SU-DHL-6 (cell line): ENCODE results near the gene CTSV.
"Not testable (repeated sequence)": the region's sequence is repeated elsewhere in the genome, so short reads cannot be mapped to it uniquely, and the experiment has no call there.

Source experiments
- H2AFZ ChIP-seq: fragments of 200-600 bp; sonication (generic); 2 replicates; pipeline ENCODE4 v1.6.1; 2014; ENCODE audit warnings: low read depth, mild to moderate bottlenecking, moderate library complexity, mixed read lengths, antibody characterized with exemption, low read length; ENCODE audit not compliant: severe bottlenecking
- H3F3A ChIP-seq: fragments of 200-600 bp; shearing (Covaris generic); 2 replicates; pipeline ENCODE4 v1.6.0; 2016; ENCODE audit warnings: antibody characterized with exemption, mild to moderate bottlenecking; ENCODE audit not compliant: insufficient read depth
- H3K27ac ChIP-seq: fragments of 200-600 bp; sonication (generic); 2 replicates; pipeline ENCODE4 v1.5.1; 2016; ENCODE audit warnings: low read depth, mild to moderate bottlenecking, low read length, moderate library complexity, mixed read lengths
- H3K27me3 ChIP-seq: fragments of 200-600 bp; sonication (generic), shearing (Covaris generic); 2 replicates; pipeline ENCODE4 v1.6.0; 2014; ENCODE audit warnings: mild to moderate bottlenecking, low read length
- H3K36me3 ChIP-seq: fragments of 200-600 bp; sonication (generic); 2 replicates; pipeline ENCODE4 v1.6.1; 2014; ENCODE audit warnings: mild to moderate bottlenecking, low read length, mixed read lengths
- H3K4me2 ChIP-seq: fragments of 300-600, 200-600 bp; shearing (Covaris generic), sonication (generic); 2 replicates; pipeline ENCODE4 v1.6.0; 2014; ENCODE audit warnings: low read length, low read depth, mild to moderate bottlenecking; ENCODE audit not compliant: poor library complexity, severe bottlenecking
- H3K4me3 ChIP-seq: fragments of 200-600 bp; sonication (generic); 2 replicates; pipeline ENCODE4 v1.5.1; 2014; ENCODE audit warnings: antibody characterized with exemption, low read length, mild to moderate bottlenecking, mixed read lengths; ENCODE audit not compliant: insufficient read depth, poor library complexity, severe bottlenecking
- H3K79me2 ChIP-seq: fragments of 200-600 bp; sonication (generic); 2 replicates; pipeline ENCODE4 v1.6.1; 2014; ENCODE audit warnings: mild to moderate bottlenecking, low read length, moderate library complexity; ENCODE audit not compliant: insufficient read depth
- H3K9ac ChIP-seq: fragments of 200-600 bp; sonication (generic); 2 replicates; pipeline ENCODE4 v1.7.0; 2014; ENCODE audit warnings: mild to moderate bottlenecking, low read length
- H3K9me2 ChIP-seq: fragments of 200-600 bp; sonication (generic); replicated peaks from 2 replicates; pipeline ENCODE4 v1.6.1; 2014; ENCODE audit warnings: low read length; ENCODE audit not compliant: insufficient read depth
- H3K9me3 ChIP-seq: fragments of 200-600 bp; sonication (generic); 2 replicates; pipeline ENCODE4 v1.6.1; 2014; ENCODE audit warnings: low read length, mixed read lengths; ENCODE audit not compliant: insufficient read depth
- H4K20me1 ChIP-seq: fragments of 200-600 bp; sonication (generic); 2 replicates; pipeline ENCODE4 v1.6.1; 2014; ENCODE audit warnings: low read depth, mild to moderate bottlenecking, antibody characterized with exemption, low read length, moderate library complexity, mixed read lengths

The CTSV gene

GRCh38 chr9:96999733-97000132, 39.2 kb downstream of the CTSV start:
- not testable (repeated sequence) for H3K27me3 ChIP-seq, H3K4me3 ChIP-seq, H2AFZ ChIP-seq, H3K9me2 ChIP-seq, H3K9me3 ChIP-seq, H3K9ac ChIP-seq, H3K27ac ChIP-seq, H3F3A ChIP-seq, H3K36me3 ChIP-seq, H4K20me1 ChIP-seq, H3K4me2 ChIP-seq
- peaks cover 82% of the 10 kb centered on the region for H3K79me2 ChIP-seq

GRCh38 chr9:96997009-96997701, 41.8 kb downstream of the CTSV start:
- H3F3A ChIP-seq, H3K9me3 ChIP-seq, H3K4me2 ChIP-seq, H2AFZ ChIP-seq, H3K27ac ChIP-seq, H3K4me3 ChIP-seq, H3K27me3 ChIP-seq, H3K9me2 ChIP-seq, H3K9ac ChIP-seq, H3K36me3 ChIP-seq, H4K20me1 ChIP-seq: not testable (repeated sequence)
- H3K79me2 ChIP-seq: peaks cover 69% of the 10 kb centered on the region

- H3K79me2 ChIP-seq: peaks cover 68% of the 10 kb centered on the region
- H3K4me2 ChIP-seq, H3K36me3 ChIP-seq, H3K9ac ChIP-seq, H3K27ac ChIP-seq, H3F3A ChIP-seq, H3K4me3 ChIP-seq, H3K9me3 ChIP-seq, H3K9me2 ChIP-seq, H2AFZ ChIP-seq, H4K20me1 ChIP-seq, H3K27me3 ChIP-seq: not testable (repeated sequence)
These were observed 44.4 kb downstream of the CTSV start for GRCh38 chr9:96994531-96995016.

GRCh38 chr9:96992303-96992702, 46.6 kb downstream of the CTSV start:
- H3K9ac ChIP-seq, H3K27me3 ChIP-seq, H4K20me1 ChIP-seq, H3K4me3 ChIP-seq, H3K4me2 ChIP-seq, H3K9me3 ChIP-seq, H3K27ac ChIP-seq, H3K9me2 ChIP-seq, H3F3A ChIP-seq, H2AFZ ChIP-seq, H3K36me3 ChIP-seq: not testable (repeated sequence)
- peaks cover 58% of the 10 kb centered on the region for H3K79me2 ChIP-seq

- H3K9me3 ChIP-seq, H3K4me3 ChIP-seq, H2AFZ ChIP-seq, H3K9me2 ChIP-seq, H3K9ac ChIP-seq, H3K4me2 ChIP-seq, H3F3A ChIP-seq, H3K27ac ChIP-seq, H4K20me1 ChIP-seq, H3K36me3 ChIP-seq, H3K27me3 ChIP-seq: not testable (repeated sequence)
- H3K79me2 ChIP-seq: peaks cover 58% of the 10 kb centered on the region
These were observed 49.1 kb downstream of the CTSV start for GRCh38 chr9:96989747-96990318.

GRCh38 chr9:96984887-96985286, 54.1 kb downstream of the CTSV start:
- not testable (repeated sequence) for H3K4me2 ChIP-seq, H3K9me3 ChIP-seq, H3K9me2 ChIP-seq, H2AFZ ChIP-seq, H3K4me3 ChIP-seq, H3K36me3 ChIP-seq, H4K20me1 ChIP-seq, H3K27me3 ChIP-seq, H3K27ac ChIP-seq, H3F3A ChIP-seq, H3K9ac ChIP-seq
- H3K79me2 ChIP-seq: peaks cover 63% of the 10 kb centered on the region

GRCh38 chr9:96984139-96984538, 54.8 kb downstream of the CTSV start:
- not testable (repeated sequence) for H3K27me3 ChIP-seq, H3K4me2 ChIP-seq, H3F3A ChIP-seq, H2AFZ ChIP-seq, H3K36me3 ChIP-seq, H4K20me1 ChIP-seq, H3K4me3 ChIP-seq, H3K9ac ChIP-seq, H3K9me3 ChIP-seq, H3K9me2 ChIP-seq, H3K27ac ChIP-seq
- H3K79me2 ChIP-seq: peaks cover 63% of the 10 kb centered on the region

GRCh38 chr9:96983496-96984122, 55.3 kb downstream of the CTSV start:
- H3K9me3 ChIP-seq, H3K9me2 ChIP-seq, H2AFZ ChIP-seq, H3K4me2 ChIP-seq, H3K9ac ChIP-seq, H3K36me3 ChIP-seq, H3K27me3 ChIP-seq, H3K4me3 ChIP-seq, H4K20me1 ChIP-seq, H3K27ac ChIP-seq, H3F3A ChIP-seq: not testable (repeated sequence)
- peaks cover 65% of the 10 kb centered on the region for H3K79me2 ChIP-seq
